Measurements from ENCODE around the gene ASB8.

ASB8 gene

DNA sequence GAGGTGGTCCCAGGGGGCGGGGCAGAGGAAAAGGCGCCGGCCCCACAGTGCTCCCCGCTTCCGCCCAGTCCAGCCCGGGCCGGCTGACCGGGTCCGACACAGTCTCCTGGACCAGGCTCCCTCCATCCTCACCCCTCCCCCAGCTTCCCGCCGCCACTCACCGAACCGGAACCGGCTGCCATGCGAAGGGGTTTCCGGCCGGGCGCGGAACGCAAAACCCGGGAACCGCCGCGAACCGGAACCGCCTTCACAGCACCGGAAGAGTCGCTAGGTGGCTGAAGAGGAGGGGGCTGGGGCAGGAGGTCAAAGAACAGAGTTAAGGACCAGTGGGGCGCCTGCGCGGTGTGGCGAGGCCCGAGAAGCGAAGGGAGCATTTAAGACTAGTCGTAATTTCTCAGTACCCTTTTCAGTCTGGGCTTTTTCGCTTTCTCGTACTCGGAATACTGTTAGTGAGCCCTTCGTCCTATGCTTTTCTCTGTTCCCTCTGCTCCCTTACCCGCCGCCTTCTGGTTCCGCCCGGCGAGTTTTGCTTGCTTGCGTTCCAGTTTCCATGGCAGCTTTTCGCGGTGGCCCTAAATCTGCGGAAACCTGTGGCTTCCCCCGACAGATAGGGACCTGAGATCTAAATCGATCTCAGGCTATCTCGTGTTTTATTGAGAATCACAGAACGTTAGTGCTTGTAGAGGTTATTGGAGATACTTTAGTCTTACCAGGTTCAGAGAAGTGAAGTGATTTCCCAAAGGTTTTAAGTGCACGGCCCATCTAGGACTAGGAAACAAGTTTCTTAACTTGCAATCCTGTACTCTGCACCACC is 51.2 kb downstream of the ASB8 start, which contains the start of gene SENP1:
Gene SENP1 (minus strand): TSS at position 213 of the 814 bp plus-strand sequence. CDS start 4,607 bp downstream, outside the sequence.
- DNase-seq (ENCODE audit: low read depth) = peak; percentile 81

DNA sequence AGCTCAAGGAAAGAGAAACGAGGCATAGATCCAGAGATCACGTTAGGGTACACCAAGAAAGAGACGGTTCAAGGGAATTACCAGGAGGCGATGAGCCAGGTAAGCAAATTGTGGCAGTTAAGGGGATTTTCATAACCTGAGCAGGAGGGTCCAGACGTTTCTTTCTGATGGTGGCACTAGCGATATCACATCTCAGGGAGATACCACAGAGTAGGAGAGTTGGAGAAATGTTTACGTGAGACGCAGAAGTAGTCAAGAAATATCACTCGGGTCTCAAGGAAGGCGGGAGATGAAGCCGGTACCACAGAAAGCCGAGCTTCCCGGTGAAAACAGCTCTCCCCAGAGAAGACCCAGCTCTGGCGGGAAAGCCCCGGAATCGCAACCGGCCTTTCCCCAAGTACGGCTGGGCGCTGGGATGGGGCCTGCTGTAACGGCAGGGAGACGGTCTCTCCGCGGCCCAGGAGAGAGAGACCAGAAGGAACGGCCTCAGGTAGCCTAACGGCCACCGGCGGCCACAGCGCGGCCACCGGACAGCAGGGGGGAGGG is 51.9 kb downstream of the ASB8 start:
- peak; percentile 25 for DNase-seq (ENCODE audit: low read depth)

- DNase-seq (ENCODE audit: low read depth) = no peak
Observed at GRCh38 chr12:48104531-48104930, 52.8 kb downstream of the ASB8 start.

Data from T follicular helper cell (primary cell).